Mucosa of stomach (tissue), 1 donor: ENCODE measurements around the gene UBASH3A.

Experiments
- H3K27me3 ChIP-seq: one replicate; pipeline ENCODE4 v1.7.0; 2013; ENCODE audit warnings: mild to moderate bottlenecking, low read length; ENCODE audit not compliant: control insufficient read depth, insufficient read depth
- H3K36me3 ChIP-seq: one replicate; pipeline ENCODE4 v1.7.0; 2013; ENCODE audit warnings: low read length; ENCODE audit not compliant: control insufficient read depth, insufficient read depth
- H3K4me1 ChIP-seq: one replicate; pipeline ENCODE4 v1.7.0; 2013; ENCODE audit warnings: mild to moderate bottlenecking, low read length; ENCODE audit not compliant: control insufficient read depth, insufficient read depth
- H3K4me3 ChIP-seq: one replicate; pipeline ENCODE4 v1.7.0; 2013; ENCODE audit warnings: low read length
- H3K9ac ChIP-seq: one replicate; pipeline ENCODE4 v1.7.0; 2013; ENCODE audit warnings: mild to moderate bottlenecking, low read length, moderate library complexity
- H3K9me3 ChIP-seq: one replicate; pipeline ENCODE4 v1.7.0; 2013; ENCODE audit warnings: mild to moderate bottlenecking, low read length, moderate library complexity; ENCODE audit not compliant: control insufficient read depth
- donor health status: Pancreatic carcinoma.

UBASH3A gene

GRCh38 chr21:42418886-42419285, 15.2 kb downstream of the UBASH3A start:
- Histone ChIP-seq H3K27me3 (no peaks in the 10 kb centered on the region), H3K36me3 (no peaks in the 10 kb centered on the region), H3K9me3 (no peaks in the 10 kb centered on the region), H3K4me3 (no peak overlapping the region), H3K4me1 (peaks cover 8% of the 10 kb centered on the region), H3K9ac (no peak overlapping the region)

- no peaks in the 10 kb centered on the region for H3K36me3 ChIP-seq
- no peak overlapping the region for H3K9ac ChIP-seq
- H3K4me3 ChIP-seq: no peak overlapping the region
- no peaks in the 10 kb centered on the region for H3K27me3 ChIP-seq
- no peaks in the 10 kb centered on the region for H3K9me3 ChIP-seq
- H3K4me1 ChIP-seq: peaks cover 8% of the 10 kb centered on the region
Observed at GRCh38 chr21:42419845-42420244, 16.1 kb downstream of the UBASH3A start.

- Histone ChIP-seq H3K4me3 (no peak overlapping the region), H3K4me1 (peaks cover 8% of the 10 kb centered on the region), H3K9ac (no peak overlapping the region), H3K36me3 (no peaks in the 10 kb centered on the region), H3K27me3 (no peaks in the 10 kb centered on the region), H3K9me3 (no peaks in the 10 kb centered on the region)
Observed at GRCh38 chr21:42421018-42421793, 17.5 kb downstream of the UBASH3A start.

- Histone ChIP-seq H3K9ac (no peak overlapping the region), H3K27me3 (peaks cover 3% of the 10 kb centered on the region), H3K4me3 (no peak overlapping the region), H3K9me3 (no peaks in the 10 kb centered on the region), H3K36me3 (no peaks in the 10 kb centered on the region), H3K4me1 (peaks cover 19% of the 10 kb centered on the region)
Observed at GRCh38 chr21:42423197-42423675, 19.5 kb downstream of the UBASH3A start.

GRCh38 chr21:42423685-42424084, 20.0 kb downstream of the UBASH3A start:
- Histone ChIP-seq H3K9ac (no peak overlapping the region), H3K4me1 (peaks cover 19% of the 10 kb centered on the region), H3K9me3 (no peaks in the 10 kb centered on the region), H3K27me3 (peaks cover 3% of the 10 kb centered on the region), H3K4me3 (no peak overlapping the region), H3K36me3 (no peaks in the 10 kb centered on the region)

GRCh38 chr21:42424914-42425541, 21.3 kb downstream of the UBASH3A start:
- no peak overlapping the region for H3K4me3 ChIP-seq
- no peaks in the 10 kb centered on the region for H3K36me3 ChIP-seq
- H3K4me1 ChIP-seq: peaks cover 19% of the 10 kb centered on the region
- H3K9ac ChIP-seq: no peak overlapping the region
- H3K27me3 ChIP-seq: peaks cover 3% of the 10 kb centered on the region
- no peaks in the 10 kb centered on the region for H3K9me3 ChIP-seq

- no peak overlapping the region for H3K4me3 ChIP-seq
- H3K36me3 ChIP-seq: no peaks in the 10 kb centered on the region
- H3K27me3 ChIP-seq: peaks cover 3% of the 10 kb centered on the region
Observed at GRCh38 chr21:42425591-42425990, 21.9 kb downstream of the UBASH3A start.

GRCh38 chr21:42426424-42426823, 22.7 kb downstream of the UBASH3A start:
- Histone ChIP-seq H3K4me3 (no peak overlapping the region), H3K27me3 (peaks cover 3% of the 10 kb centered on the region), H3K9ac (peak overlapping the region; percentile 24), H3K36me3 (no peaks in the 10 kb centered on the region), H3K4me1 (peaks cover 11% of the 10 kb centered on the region), H3K9me3 (no peaks in the 10 kb centered on the region)

More at GRCh38 chr21:42425591-42425990, 21.9 kb downstream of the UBASH3A start:
- no peak overlapping the region for H3K9ac ChIP-seq
- H3K4me1 ChIP-seq: peaks cover 18% of the 10 kb centered on the region
- H3K9me3 ChIP-seq: no peaks in the 10 kb centered on the region

GRCh38 chr21:42426876-42427480, 23.3 kb downstream of the UBASH3A start:
- Histone ChIP-seq H3K36me3 (no peaks in the 10 kb centered on the region), H3K9ac (peak overlapping the region; percentile 24), H3K4me3 (no peak overlapping the region), H3K4me1 (peaks cover 11% of the 10 kb centered on the region), H3K9me3 (no peaks in the 10 kb centered on the region), H3K27me3 (peaks cover 3% of the 10 kb centered on the region)

GRCh38 chr21:42427809-42428419, 24.2 kb downstream of the UBASH3A start:
- Histone ChIP-seq H3K9me3 (no peaks in the 10 kb centered on the region), H3K9ac (no peak overlapping the region), H3K27me3 (peaks cover 3% of the 10 kb centered on the region)

GRCh38 chr21:42429021-42429420, 25.3 kb downstream of the UBASH3A start:
- Histone ChIP-seq H3K4me1 (peaks cover 21% of the 10 kb centered on the region), H3K4me3 (no peak overlapping the region), H3K27me3 (peaks cover 3% of the 10 kb centered on the region), H3K36me3 (no peaks in the 10 kb centered on the region), H3K9me3 (no peaks in the 10 kb centered on the region), H3K9ac (no peak overlapping the region)

More at GRCh38 chr21:42427809-42428419, 24.2 kb downstream of the UBASH3A start:
- Histone ChIP-seq H3K36me3 (no peaks in the 10 kb centered on the region), H3K4me1 (peaks cover 11% of the 10 kb centered on the region), H3K4me3 (no peak overlapping the region)

GRCh38 chr21:42429856-42430255, 26.2 kb downstream of the UBASH3A start:
- Histone ChIP-seq H3K9me3 (no peaks in the 10 kb centered on the region), H3K27me3 (peaks cover 3% of the 10 kb centered on the region), H3K4me1 (peaks cover 29% of the 10 kb centered on the region), H3K9ac (no peak overlapping the region), H3K36me3 (no peaks in the 10 kb centered on the region), H3K4me3 (no peak overlapping the region)
